ENCODE measurements around the gene CDK16.

CDK16 gene

GRCh38 chrX:47218280-47218919 lies at the start of gene CDK16:
CDK16 (plus strand) TSS chrX:47218681; CDS start chrX:47223558, 4,877 bp downstream.
- DNase-seq = peak; percentile 46

GRCh38 chrX:47169273-47169672 lies 49.2 kb upstream of the CDK16 start:
- DNase-seq = no peak

- DNase-seq = no peak
These were observed 48.6 kb upstream of the CDK16 start for GRCh38 chrX:47169726-47170515.

- no peak for DNase-seq
These were observed 47.4 kb upstream of the CDK16 start for GRCh38 chrX:47170861-47171692.

- DNase-seq = no peak
These were observed 46.5 kb upstream of the CDK16 start for GRCh38 chrX:47171996-47172395.

GRCh38 chrX:47172549-47172948 lies 45.9 kb upstream of the CDK16 start:
- DNase-seq = no peak

GRCh38 chrX:47172971-47173792 lies 45.3 kb upstream of the CDK16 start:
- DNase-seq = no peak

GRCh38 chrX:47174376-47174775 lies 44.1 kb upstream of the CDK16 start:
- DNase-seq = no peak

- no peak for DNase-seq
These were observed 43.5 kb upstream of the CDK16 start for GRCh38 chrX:47174846-47175587.

GRCh38 chrX:47175588-47175980 lies 42.9 kb upstream of the CDK16 start:
- DNase-seq = no peak

GRCh38 chrX:47176101-47176740 lies 42.3 kb upstream of the CDK16 start:
- no peak for DNase-seq

GRCh38 chrX:47177079-47177478 lies 41.4 kb upstream of the CDK16 start:
- DNase-seq = no peak

- no peak for DNase-seq
These were observed 40.1 kb upstream of the CDK16 start for GRCh38 chrX:47178337-47178736.

GRCh38 chrX:47179221-47179927 lies 39.1 kb upstream of the CDK16 start:
- no peak for DNase-seq

- DNase-seq = no peak
These were observed 38.6 kb upstream of the CDK16 start for GRCh38 chrX:47179928-47180255.

- no peak for DNase-seq
These were observed 38.1 kb upstream of the CDK16 start for GRCh38 chrX:47180346-47180745.

GRCh38 chrX:47181301-47181700 lies 37.2 kb upstream of the CDK16 start:
- no peak for DNase-seq

- no peak for DNase-seq
These were observed 36.3 kb upstream of the CDK16 start for GRCh38 chrX:47182106-47182700.

- DNase-seq = no peak
These were observed 34.0 kb upstream of the CDK16 start for GRCh38 chrX:47184486-47184885.

GRCh38 chrX:47185241-47185640 lies 33.2 kb upstream of the CDK16 start:
- no peak for DNase-seq

Measured in NCI-H1048 (cell line).